LNCAP (cell line): ENCODE measurements around the gene TUBB1.

Source experiments
- TF ChIP-seq, protein P1 (sequence below): fragments of 450-650 bp; IDR thresholded peaks from 2 replicates; pipeline ENCODE4 v1.5.1; 2017; ENCODE audit warnings: mild to moderate bottlenecking

TUBB1 gene

GRCh38 chr20:59046862-59047261 lies 27.6 kb downstream of the TUBB1 start:
- TF ChIP-seq, protein P1, sequence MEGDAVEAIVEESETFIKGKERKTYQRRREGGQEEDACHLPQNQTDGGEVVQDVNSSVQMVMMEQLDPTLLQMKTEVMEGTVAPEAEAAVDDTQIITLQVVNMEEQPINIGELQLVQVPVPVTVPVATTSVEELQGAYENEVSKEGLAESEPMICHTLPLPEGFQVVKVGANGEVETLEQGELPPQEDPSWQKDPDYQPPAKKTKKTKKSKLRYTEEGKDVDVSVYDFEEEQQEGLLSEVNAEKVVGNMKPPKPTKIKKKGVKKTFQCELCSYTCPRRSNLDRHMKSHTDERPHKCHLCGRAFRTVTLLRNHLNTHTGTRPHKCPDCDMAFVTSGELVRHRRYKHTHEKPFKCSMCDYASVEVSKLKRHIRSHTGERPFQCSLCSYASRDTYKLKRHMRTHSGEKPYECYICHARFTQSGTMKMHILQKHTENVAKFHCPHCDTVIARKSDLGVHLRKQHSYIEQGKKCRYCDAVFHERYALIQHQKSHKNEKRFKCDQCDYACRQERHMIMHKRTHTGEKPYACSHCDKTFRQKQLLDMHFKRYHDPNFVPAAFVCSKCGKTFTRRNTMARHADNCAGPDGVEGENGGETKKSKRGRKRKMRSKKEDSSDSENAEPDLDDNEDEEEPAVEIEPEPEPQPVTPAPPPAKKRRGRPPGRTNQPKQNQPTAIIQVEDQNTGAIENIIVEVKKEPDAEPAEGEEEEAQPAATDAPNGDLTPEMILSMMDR = no peak

DNA sequence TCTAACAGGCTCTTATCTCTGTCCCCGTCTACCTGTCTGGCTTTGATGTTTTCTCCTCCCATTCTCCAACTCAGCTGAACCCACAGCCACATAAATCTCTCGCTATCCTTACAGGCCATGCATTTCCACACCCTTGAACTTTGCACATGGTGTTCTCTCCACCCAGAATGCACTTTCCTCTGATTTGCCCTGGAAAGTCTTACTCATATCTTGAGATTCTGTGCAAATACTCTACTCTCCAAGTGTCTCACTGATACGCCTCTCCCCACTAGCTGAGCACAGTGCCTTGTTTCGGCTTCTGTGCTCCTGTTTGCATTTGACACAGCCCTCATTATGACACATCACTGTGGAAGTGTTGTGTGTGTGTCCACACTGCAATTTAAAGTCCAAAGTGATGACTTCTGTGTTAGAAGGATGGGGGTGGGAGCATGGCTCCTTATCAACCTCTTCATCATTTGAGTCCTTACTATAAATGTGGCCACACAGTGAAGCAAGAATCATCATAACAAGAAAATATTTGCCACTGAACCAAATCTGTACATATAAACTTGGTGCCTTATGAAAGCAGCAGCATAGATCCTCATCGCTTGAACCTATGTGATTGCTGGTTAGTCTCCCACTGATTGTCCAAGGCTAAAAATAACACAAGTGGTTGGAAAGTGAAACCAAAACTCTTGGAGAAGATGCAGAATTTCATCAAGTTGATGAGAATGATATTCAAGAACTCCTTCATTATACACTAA lies 28.9 kb downstream of the TUBB1 start:
- TF ChIP-seq, protein P1 = no peak

GRCh38 chr20:59048681-59049030 lies 29.4 kb downstream of the TUBB1 start:
- TF ChIP-seq, protein P1 = no peak

GRCh38 chr20:59050437-59050836 lies 31.2 kb downstream of the TUBB1 start:
- TF ChIP-seq, protein P1 = no peak

- TF ChIP-seq, protein P1 = no peak
Observed at GRCh38 chr20:59051666-59052185, 32.5 kb downstream of the TUBB1 start.

DNA sequence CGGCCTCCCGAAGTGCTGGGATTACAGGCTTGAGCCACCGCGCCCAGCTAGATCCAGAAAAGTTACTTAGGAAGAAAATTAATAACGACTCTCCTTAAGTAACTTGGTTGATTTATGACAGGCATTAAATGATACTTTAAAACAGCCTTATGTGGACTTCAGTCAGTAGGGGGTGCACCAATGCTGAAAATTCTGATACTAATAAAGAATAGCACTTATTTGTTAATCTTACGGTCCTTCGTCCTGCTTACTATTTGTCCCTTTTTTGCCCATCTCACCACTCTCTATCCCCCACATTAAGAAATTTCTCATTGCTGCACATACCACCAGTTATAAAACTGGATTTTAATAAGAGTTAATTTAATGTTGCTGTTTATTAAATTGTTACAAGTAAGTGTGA lies 36.1 kb downstream of the TUBB1 start:
- TF ChIP-seq, protein P1 = peak; percentile 54

GRCh38 chr20:59062081-59062480 lies 42.9 kb downstream of the TUBB1 start:
- TF ChIP-seq, protein P1 = no peak
